Posterior vena cava (tissue), 2 donors: ENCODE data around the gene C13orf46. TPM values are rescaled to one million over a fixed set of nuclear protein-coding genes. Genes with fewer than 3 reads are reported as not detected.
A peak's percentile ranks its signal among the peaks of the same experiment; 100 is the strongest.

ENCODE experiments used
- DNase-seq: peaks from one replicate; pipeline ENCODE4 v3.0.0-alpha.2; 2020; ENCODE audit warnings: low spot score
- intact Hi-C, 2 donors: fragments of 100-400 bp; cut with DNase I; formaldehyde crosslinking; loops; one replicate each; pipeline versions ENCODE4 v1.14.1 to v1.14.2; 2022 to 2023
- total RNA-seq, 2 donors: library from RNA; stranded (reverse); fragmentation: NEBNext Ultra II Directional; extraction: Animal tissue kit (Norgen Biotek cat#: 25700); gene quantifications; one replicate each; pipeline ENCODE4 v1.2.1, GENCODE V29; 2021
- donor health status: DM: yes; HTN: yes; CAD: no.
- donor health status: DM: yes; HTN: yes; CAD: no.

Gene C13orf46
- total RNA-seq, 2 donors from 2014 or later: 1.2 to 1.9 TPM

DNA sequence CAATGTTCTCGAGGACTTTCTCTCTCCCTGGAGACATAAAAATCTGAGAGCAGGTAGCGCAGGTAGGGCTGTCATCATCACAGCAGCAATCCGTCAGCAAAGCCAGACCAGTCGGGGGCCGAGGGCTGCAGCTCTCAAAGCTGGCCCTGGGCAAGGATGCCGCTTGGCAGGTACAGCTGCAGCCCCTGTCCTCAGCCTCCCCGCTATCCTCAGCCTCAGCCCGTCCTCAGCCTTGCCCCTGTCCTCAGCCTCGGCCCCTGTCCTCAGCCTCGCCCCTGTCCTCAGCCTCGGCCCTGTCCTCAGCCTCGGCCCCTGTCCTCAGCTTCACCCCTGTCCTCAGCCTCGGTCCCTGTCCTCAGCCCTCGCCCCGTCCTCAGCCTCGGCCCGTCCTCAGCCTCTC is 10.9 kb downstream of the C13orf46 start:
- intact Hi-C loops: no loop called here
- DNase-seq: peak; percentile 78

DNA sequence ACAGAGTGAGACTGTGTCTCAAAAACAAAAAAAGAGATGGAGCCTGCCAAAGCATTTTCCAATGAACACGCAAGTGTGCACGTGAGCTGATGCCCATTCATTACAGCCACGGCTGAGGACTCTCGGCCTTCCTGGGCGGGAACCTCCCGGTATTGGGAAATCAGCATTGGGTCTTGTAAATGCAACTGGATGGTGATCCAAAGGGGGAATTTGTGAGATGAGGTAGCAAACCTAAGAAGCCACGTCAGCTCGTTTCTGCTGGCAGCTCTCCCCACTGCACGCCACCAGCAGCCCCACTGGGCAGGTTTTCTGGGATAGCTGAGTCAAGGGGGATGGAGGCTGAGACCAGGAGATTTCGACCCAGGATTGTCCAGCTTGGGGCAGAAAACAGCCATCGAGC is 11.5 kb downstream of the C13orf46 start:
- no peak for DNase-seq
- intact Hi-C loops: no loop called here

- intact Hi-C loops: no loop called here
- DNase-seq: no peak
Measured at GRCh38 chr13:113960276-113960948, 13.5 kb downstream of the C13orf46 start.

GRCh38 chr13:113959198-113959597 is 14.7 kb downstream of the C13orf46 start:
- no peak for DNase-seq
- intact Hi-C loops: no loop called here

DNA sequence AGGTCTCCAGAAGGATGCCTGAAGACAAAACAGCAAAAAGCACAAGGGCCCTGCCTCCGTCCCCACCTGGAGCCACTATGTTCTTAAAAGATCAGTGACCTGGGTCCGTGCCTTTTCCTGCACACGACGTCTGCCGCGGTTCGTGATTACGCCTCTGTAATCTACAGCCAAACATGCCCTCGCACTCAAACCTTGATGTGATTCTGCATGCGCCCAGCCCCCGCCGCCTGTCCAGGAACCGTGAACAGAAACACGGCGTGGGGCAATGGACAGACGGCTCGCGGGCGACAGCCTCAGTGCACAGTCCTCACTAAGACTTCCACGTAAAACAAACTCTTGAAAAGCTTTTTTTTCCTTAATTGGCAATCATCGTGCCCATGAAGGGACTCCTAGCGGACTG is 15.5 kb downstream of the C13orf46 start:
- intact Hi-C loops: no loop called here
- no peak for DNase-seq

DNA sequence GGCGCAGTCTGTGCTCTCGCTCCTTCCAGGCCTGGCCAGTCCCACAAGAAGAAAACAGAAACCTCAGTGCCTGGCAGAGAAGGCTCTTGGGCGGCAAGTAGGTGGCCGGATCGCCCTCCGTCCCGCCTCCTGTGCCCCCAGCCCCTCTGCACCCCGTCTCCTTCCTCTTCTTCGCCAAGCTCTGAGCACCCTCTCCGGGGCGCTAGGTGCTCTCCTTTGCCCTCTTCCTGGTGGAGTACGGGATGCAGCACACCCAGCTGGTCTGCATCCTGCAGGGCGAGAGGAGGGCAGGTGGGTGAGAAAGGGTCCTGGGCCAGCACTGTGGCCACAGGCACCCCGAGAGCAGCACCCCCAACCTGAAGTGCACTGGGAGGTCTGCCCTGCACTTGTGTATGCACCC is 17.3 kb downstream of the C13orf46 start:
- intact Hi-C loops: no loop called here
- peak; percentile 71 for DNase-seq

- intact Hi-C loops: no loop called here
- DNase-seq: no peak
Measured at GRCh38 chr13:113955691-113956090, 18.2 kb downstream of the C13orf46 start.

- intact Hi-C loops: no loop called here
- peak; percentile 24 for DNase-seq
Measured at GRCh38 chr13:113955235-113955634, 18.6 kb downstream of the C13orf46 start.

DNA sequence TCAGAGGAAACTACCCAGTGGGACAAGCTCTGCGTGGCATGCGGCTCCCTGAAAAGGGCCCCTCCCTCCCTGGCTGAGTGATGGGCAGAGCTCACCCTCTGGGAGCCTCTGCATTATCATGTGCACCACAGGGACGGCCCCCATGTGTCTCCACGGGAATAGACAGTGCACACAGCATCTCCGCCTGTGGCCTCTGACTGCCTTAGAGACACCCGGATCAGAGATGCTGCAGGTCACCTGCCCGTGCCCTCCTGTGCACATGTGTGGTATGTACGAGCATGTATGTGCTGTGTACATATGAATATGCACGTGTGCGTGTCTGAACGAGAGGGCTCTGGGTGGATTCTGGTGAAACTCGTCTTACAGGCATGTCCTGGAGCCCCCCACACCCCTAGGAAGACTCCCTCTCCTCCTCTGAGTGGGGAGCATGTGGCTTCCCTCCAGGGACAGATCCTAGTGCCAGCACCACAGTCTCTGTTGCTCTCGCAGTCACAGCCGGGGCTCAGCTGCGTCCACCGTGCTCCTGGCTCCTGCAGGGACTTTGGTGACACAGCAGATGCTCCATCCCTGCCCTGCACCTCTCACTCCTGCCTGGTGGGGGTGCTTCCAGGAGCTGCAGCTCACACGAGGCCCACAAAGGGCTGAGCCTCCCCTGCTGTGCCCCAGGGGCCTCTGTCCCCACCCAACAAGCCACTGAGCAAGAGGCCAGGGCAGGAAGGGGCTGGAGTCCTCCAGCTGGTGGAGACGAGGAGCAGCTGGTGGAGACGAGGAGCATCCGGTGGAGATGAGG is 19.6 kb downstream of the C13orf46 start:
- intact Hi-C loops: loop anchor here in 1 of 2 donors (5.0 kb wide), 1 partner anchor 273 kb away; no protein-coding TSS in a partner anchor
- peak; percentile 75 for DNase-seq

- intact Hi-C loops: loop anchor here (2.0 to 5.0 kb wide), 2 partner anchors 273 to 274 kb away; no protein-coding TSS in a partner anchor
- DNase-seq: no peak
Measured at GRCh38 chr13:113953561-113953960, 20.3 kb downstream of the C13orf46 start.

GRCh38 chr13:113952983-113953520 is 20.8 kb downstream of the C13orf46 start:
- DNase-seq: peak; percentile 72
- intact Hi-C loops: loop anchor here (2.0 to 5.0 kb wide), 2 partner anchors 274 kb away; no protein-coding TSS in a partner anchor

- intact Hi-C loops: loop anchor here (2.0 to 5.0 kb wide), 2 partner anchors 274 to 275 kb away; no protein-coding TSS in a partner anchor
- peak; percentile 78 for DNase-seq
Measured at GRCh38 chr13:113952151-113952982, 21.5 kb downstream of the C13orf46 start.

DNA sequence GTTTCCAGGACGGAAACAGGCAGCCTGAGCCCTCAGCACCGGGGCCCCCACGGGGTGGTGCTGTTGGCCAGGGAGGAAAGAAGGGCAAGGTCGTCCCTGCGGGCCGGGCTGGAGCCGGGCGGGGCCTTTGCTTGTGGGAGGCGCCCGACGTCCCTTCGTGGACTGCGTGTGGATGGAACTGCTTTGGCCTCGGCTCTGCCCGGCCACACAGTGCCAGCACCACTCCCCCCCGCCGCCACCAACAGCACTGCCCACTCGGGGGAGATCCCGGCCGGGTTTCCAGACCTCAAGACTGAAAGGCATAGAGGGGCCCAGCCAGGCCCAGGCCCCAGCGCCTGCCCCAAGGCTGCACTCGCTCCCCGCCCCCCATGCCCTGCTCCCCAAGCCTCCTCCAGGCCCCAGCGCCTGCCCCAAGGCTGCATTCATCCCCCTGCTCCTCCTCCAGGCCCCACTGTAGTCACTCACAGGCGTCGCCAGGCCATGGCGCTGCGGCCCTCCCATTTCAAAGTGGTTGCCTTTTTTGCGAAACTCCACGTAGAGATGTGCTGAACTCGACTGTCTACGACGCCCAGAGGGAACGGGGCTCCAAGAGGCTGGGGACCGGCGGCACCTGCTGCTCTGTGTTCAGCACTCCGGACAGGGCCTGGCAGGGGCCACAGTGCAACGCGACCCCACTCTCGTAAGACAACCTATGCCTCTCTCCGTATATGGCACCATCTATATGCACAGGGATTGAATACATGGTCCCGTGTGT is 22.5 kb downstream of the C13orf46 start:
- peak; percentile 97 for DNase-seq
- intact Hi-C loops: loop anchor here in 1 of 2 donors (5.0 kb wide), 1 partner anchor 276 kb away; no protein-coding TSS in a partner anchor

DNA sequence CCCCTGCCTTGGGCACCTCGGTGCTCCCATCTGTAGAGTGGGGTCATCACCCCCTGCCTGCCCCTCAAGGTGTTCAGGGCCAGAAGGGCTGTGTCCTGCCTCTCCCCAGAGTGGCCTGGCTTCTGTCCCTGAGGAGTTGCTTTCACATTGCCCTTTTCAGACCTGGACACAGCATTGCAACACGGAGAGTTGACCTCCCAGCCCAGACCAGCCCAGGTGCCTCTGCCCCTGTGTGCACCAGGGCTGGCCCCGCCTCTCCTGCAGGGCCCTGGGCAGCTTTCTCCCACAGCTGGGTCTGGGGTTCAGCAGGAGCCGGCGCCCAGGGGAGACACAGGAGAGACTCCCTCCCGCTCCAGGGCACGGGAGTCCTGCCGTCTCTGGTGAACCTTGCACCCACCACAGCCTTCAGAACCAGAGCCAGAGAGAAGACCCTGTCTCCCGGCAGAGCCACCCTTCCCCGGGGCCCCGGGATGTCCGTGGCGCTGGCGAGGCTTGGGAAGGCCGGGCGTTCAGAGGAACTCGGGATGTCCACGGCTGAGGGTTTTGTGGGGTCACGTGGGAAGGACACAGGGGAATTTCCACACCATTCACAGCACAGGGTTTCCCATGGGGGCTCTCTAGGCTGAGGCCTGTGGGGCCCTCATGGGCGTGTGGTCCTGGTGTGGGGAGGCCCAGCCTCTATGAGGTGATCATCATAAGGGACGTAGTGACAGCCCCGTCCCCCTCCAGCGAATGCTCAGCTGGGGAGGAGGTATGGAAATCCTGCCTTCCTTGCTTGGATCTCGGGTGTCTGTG is 23.2 kb downstream of the C13orf46 start:
- intact Hi-C loops: loop anchor here in 1 of 2 donors (5.0 kb wide), 1 partner anchor 277 kb away; no protein-coding TSS in a partner anchor
- peak; percentile 83 for DNase-seq

DNA sequence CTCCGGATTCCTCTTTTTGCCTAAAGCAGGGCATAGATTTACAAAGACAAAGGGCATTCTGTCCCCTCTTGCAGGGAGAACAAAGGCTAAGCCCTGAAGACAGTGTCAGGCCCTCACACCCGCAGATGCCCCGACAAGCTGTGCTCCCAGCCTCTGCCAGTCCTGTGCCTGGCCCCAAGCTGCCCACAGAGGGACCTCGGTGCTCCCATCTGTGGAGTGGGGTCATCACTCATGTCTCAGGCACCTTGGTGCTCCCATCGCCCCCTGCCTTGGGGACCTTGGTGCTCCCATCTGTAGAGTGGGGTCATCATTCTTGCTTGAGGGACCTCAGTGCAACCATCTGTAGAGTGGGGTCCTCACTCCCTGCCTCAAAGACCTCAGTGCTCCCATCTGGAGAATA is 24.3 kb downstream of the C13orf46 start:
- intact Hi-C loops: no loop called here
- peak; percentile 46 for DNase-seq

- intact Hi-C loops: no loop called here
- DNase-seq: peak; percentile 68
Measured at GRCh38 chr13:113948034-113948742, 25.7 kb downstream of the C13orf46 start.
